HepG2 (cell line): Measurements from ENCODE around the gene GPR4. TPM values are rescaled to one million over a fixed set of nuclear protein-coding genes. Genes with fewer than 3 reads are reported as not detected.
A peak's percentile ranks its signal among the peaks of the same experiment; 100 is the strongest.

Experiments
- ATF7-NPFF ChIP-seq: sonication (generic); formaldehyde crosslinking; IDR thresholded peaks from 2 replicates; pipeline ENCODE4 v1.8.1; 2023; ENCODE audit warnings: mild to moderate bottlenecking, low read depth, missing genetic modification reagents, moderate library complexity
- CENPT ChIP-seq: sonication (generic); formaldehyde crosslinking; IDR thresholded peaks from 2 replicates; pipeline ENCODE4 v1.8.0; 2022; ENCODE audit warnings: low read depth, mild to moderate bottlenecking, moderate library complexity, missing genetic modification reagents
- DNMT1 ChIP-seq: sonication (generic); formaldehyde crosslinking; IDR thresholded peaks from 2 replicates; pipeline ENCODE4 v1.5.1; 2020; ENCODE audit warnings: mild to moderate bottlenecking, missing genetic modification reagents
- MED1 ChIP-seq: sonication (generic); formaldehyde crosslinking; IDR thresholded peaks from 2 replicates; pipeline ENCODE4 v1.4.0; 2020; ENCODE audit warnings: missing genetic modification reagents
- NFATC3 ChIP-seq: sonication (generic); formaldehyde crosslinking; IDR thresholded peaks from 2 replicates; pipeline ENCODE4 v1.5.1; 2020; ENCODE audit warnings: mild to moderate bottlenecking, missing genetic modification reagents
- NFIC ChIP-seq: IDR thresholded peaks from 2 replicates; pipeline ENCODE4 v1.6.1; 2012; ENCODE audit warnings: mild to moderate bottlenecking, low read length, inconsistent platforms
- NFYC ChIP-seq: IDR thresholded peaks from 2 replicates; pipeline ENCODE4 v1.6.1; 2016; ENCODE audit warnings: missing genetic modification reagents, missing compliant biosample characterization
- NPAS2 ChIP-seq: sonication (generic); formaldehyde crosslinking; IDR thresholded peaks from 2 replicates; pipeline ENCODE4 v1.8.0; 2022; ENCODE audit warnings: mild to moderate bottlenecking, missing genetic modification reagents, borderline replicate concordance
- PAF1 ChIP-seq: IDR thresholded peaks from 2 replicates; pipeline ENCODE4 v1.6.1; 2016; ENCODE audit warnings: missing genetic modification reagents, missing compliant biosample characterization
- PLRG1 ChIP-seq: fragments of 450-650 bp; conservative IDR thresholded peaks from 2 replicates; pipeline ENCODE4 v1.6.1; 2016
- RARG ChIP-seq: sonication (generic); formaldehyde crosslinking; IDR thresholded peaks from 2 replicates; pipeline ENCODE4 v1.4.0; 2020; ENCODE audit warnings: low read depth, mild to moderate bottlenecking, missing genetic modification reagents
- SOX6 ChIP-seq, 2 experiments: fragments of 450-650 bp in 1 of 2; sonication (generic) in 1 of 2; formaldehyde crosslinking in 1 of 2; IDR thresholded peaks; 2 replicates each; pipeline versions ENCODE4 v1.4.0 to v1.6.1; 2017 to 2020; ENCODE audit warnings: antibody characterized with exemption in 1 of 2, mild to moderate bottlenecking in 1 of 2, missing genetic modification reagents in 1 of 2
- SRSF1 ChIP-seq: fragments of 200-400 bp; formaldehyde crosslinking; optimal IDR thresholded peaks from 2 replicates; pipeline ENCODE3; 2017; ENCODE audit warnings: mild to moderate bottlenecking, low read depth, low read length, moderate library complexity
- ZBTB3 ChIP-seq: sonication (generic); formaldehyde crosslinking; IDR thresholded peaks from 2 replicates; pipeline ENCODE4 v1.4.0; 2020; ENCODE audit warnings: low read depth, mild to moderate bottlenecking, moderate library complexity, missing genetic modification reagents, borderline replicate concordance
- ZFX ChIP-seq: sonication (generic); formaldehyde crosslinking; IDR thresholded peaks from 2 replicates; pipeline ENCODE4 v1.4.0; 2020; ENCODE audit warnings: mild to moderate bottlenecking, low read depth, missing genetic modification reagents, moderate library complexity
- ZNF441 ChIP-seq: sonication (generic); formaldehyde crosslinking; IDR thresholded peaks from 2 replicates; pipeline ENCODE4 v1.7.0; 2021; ENCODE audit warnings: missing genetic modification reagents, borderline replicate concordance
- ZNF678 ChIP-seq: sonication (generic); formaldehyde crosslinking; IDR thresholded peaks from 2 replicates; pipeline ENCODE4 v1.4.0; 2020; ENCODE audit warnings: mild to moderate bottlenecking, missing genetic modification reagents
- ZNF749 ChIP-seq: sonication (generic); formaldehyde crosslinking; IDR thresholded peaks from 2 replicates; pipeline ENCODE4 v1.8.0; 2022; ENCODE audit warnings: mild to moderate bottlenecking, missing genetic modification reagents, moderate library complexity, borderline replicate concordance
- ZNF75D ChIP-seq: sonication (generic); formaldehyde crosslinking; IDR thresholded peaks from 2 replicates; pipeline ENCODE4 v1.8.1; 2023; ENCODE audit warnings: missing genetic modification reagents, mild to moderate bottlenecking, borderline replicate concordance
- ZNF790 ChIP-seq: sonication (generic); formaldehyde crosslinking; IDR thresholded peaks from 2 replicates; pipeline ENCODE4 v1.8.0; 2022; ENCODE audit warnings: missing genetic modification reagents, mild to moderate bottlenecking, borderline replicate concordance
- polyA plus RNA-seq, 8 experiments: library from polyadenylated mRNA; depleted of rRNA in 3 of 8; stranded (reverse) in 7 of 8; unstranded in 1 of 8; fragments of >200 nt; fragmentation: Illumina TruSeq in 4 of 8; extraction: Trizol in 4 of 8; gene quantifications; 2 replicates each; pipeline versions ENCODE4 v1.2.1 to v1.2.3, GENCODE V29; 2011 to 2016; ENCODE audit warnings: low read depth in 4 of 8, missing spikeins in 1 of 8, mixed read lengths in 1 of 8; ENCODE audit not compliant: insufficient read depth in 1 of 8
- total RNA-seq, 5 experiments: library from RNA; depleted of rRNA; stranded (reverse); fragments of >200 nt; fragmentation: Illumina TruSeq; extraction: Trizol; gene quantifications; 2 replicates each; pipeline ENCODE4 v1.2.3, GENCODE V29; 2016; ENCODE audit warnings: low read depth in 1 of 5
- TF ChIP-seq, protein P1 (sequence below): sonication (generic); formaldehyde crosslinking; IDR thresholded peaks from 2 replicates; pipeline ENCODE4 v1.5.0; 2020; ENCODE audit warnings: missing genetic modification reagents
- TF ChIP-seq, protein P2 (sequence below): sonication (generic); formaldehyde crosslinking; IDR thresholded peaks from 2 replicates; pipeline ENCODE4 v1.4.0; 2020; ENCODE audit warnings: missing genetic modification reagents, mild to moderate bottlenecking, borderline replicate concordance
- TF ChIP-seq, protein P3 (sequence below): sonication (generic); formaldehyde crosslinking; IDR thresholded peaks from 2 replicates; pipeline ENCODE4 v1.4.0; 2020; ENCODE audit warnings: mild to moderate bottlenecking, low read depth, missing genetic modification reagents

Gene GPR4
- total and polyA plus RNA-seq, 2 of the 13 experiments (the other 11 are each of a cell fraction or from before 2014, with no cell fraction given) = 0.15 TPM; not detected in 1

GRCh38 chr19:45577111-45577905 lies 24.7 kb downstream of the GPR4 start (continued):
- TF ChIP-seq, protein P1, sequence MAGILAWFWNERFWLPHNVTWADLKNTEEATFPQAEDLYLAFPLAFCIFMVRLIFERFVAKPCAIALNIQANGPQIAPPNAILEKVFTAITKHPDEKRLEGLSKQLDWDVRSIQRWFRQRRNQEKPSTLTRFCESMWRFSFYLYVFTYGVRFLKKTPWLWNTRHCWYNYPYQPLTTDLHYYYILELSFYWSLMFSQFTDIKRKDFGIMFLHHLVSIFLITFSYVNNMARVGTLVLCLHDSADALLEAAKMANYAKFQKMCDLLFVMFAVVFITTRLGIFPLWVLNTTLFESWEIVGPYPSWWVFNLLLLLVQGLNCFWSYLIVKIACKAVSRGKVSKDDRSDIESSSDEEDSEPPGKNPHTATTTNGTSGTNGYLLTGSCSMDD (CRISPR knock-in tag) = no peak
- no peak for TF ChIP-seq CENPT (CRISPR knock-in tag)
- TF ChIP-seq ZFX = peak; percentile 20; the same call in 1 of the 2 replicates
- no peak for TF ChIP-seq SOX6 (IDR thresholded peaks at IDR 0.05)
- TF ChIP-seq SOX6 (CRISPR knock-in tag; IDR thresholded peaks at IDR 0.05) = peak; percentile 65; the same call in 1 of the 2 replicates
- TF ChIP-seq, protein P2, sequence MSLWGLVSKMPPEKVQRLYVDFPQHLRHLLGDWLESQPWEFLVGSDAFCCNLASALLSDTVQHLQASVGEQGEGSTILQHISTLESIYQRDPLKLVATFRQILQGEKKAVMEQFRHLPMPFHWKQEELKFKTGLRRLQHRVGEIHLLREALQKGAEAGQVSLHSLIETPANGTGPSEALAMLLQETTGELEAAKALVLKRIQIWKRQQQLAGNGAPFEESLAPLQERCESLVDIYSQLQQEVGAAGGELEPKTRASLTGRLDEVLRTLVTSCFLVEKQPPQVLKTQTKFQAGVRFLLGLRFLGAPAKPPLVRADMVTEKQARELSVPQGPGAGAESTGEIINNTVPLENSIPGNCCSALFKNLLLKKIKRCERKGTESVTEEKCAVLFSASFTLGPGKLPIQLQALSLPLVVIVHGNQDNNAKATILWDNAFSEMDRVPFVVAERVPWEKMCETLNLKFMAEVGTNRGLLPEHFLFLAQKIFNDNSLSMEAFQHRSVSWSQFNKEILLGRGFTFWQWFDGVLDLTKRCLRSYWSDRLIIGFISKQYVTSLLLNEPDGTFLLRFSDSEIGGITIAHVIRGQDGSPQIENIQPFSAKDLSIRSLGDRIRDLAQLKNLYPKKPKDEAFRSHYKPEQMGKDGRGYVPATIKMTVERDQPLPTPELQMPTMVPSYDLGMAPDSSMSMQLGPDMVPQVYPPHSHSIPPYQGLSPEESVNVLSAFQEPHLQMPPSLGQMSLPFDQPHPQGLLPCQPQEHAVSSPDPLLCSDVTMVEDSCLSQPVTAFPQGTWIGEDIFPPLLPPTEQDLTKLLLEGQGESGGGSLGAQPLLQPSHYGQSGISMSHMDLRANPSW = no peak
- TF ChIP-seq ATF7-NPFF (CRISPR knock-in tag) = no peak
- no peak for TF ChIP-seq ZNF790 (CRISPR knock-in tag)
- no peak for TF ChIP-seq SRSF1
- TF ChIP-seq NPAS2 (CRISPR knock-in tag) = no peak
- TF ChIP-seq DNMT1 = no peak
- no peak for TF ChIP-seq ZNF678 (CRISPR knock-in tag)
- 0 out of 2 replicates have a peak, but pooled peaks have one; percentile 43 for TF ChIP-seq ZNF441
- no peak for TF ChIP-seq PAF1
- no peak for TF ChIP-seq NFATC3 (CRISPR knock-in tag)
- TF ChIP-seq, protein P3, sequence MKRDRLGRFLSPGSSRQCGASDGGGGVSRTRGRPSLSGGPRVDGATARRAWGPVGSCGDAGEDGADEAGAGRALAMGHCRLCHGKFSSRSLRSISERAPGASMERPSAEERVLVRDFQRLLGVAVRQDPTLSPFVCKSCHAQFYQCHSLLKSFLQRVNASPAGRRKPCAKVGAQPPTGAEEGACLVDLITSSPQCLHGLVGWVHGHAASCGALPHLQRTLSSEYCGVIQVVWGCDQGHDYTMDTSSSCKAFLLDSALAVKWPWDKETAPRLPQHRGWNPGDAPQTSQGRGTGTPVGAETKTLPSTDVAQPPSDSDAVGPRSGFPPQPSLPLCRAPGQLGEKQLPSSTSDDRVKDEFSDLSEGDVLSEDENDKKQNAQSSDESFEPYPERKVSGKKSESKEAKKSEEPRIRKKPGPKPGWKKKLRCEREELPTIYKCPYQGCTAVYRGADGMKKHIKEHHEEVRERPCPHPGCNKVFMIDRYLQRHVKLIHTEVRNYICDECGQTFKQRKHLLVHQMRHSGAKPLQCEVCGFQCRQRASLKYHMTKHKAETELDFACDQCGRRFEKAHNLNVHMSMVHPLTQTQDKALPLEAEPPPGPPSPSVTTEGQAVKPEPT (CRISPR knock-in tag) = no peak
- TF ChIP-seq ZNF75D (CRISPR knock-in tag) = no peak
- TF ChIP-seq MED1 = no peak; the same call in 1 of the 2 replicates
- TF ChIP-seq NFIC = no peak
- no peak for TF ChIP-seq PLRG1
- TF ChIP-seq NFYC (CRISPR knock-in tag) = peak; percentile 17; the same call in 1 of the 2 replicates
- no peak for TF ChIP-seq RARG (CRISPR knock-in tag)
- no peak for TF ChIP-seq ZNF749 (CRISPR knock-in tag)
- no peak for TF ChIP-seq ZBTB3 (CRISPR knock-in tag)
